ENCODE data around the gene MRPS16.

The MRPS16 gene

GRCh38 chr10:73211106-73211811 is 41.2 kb downstream of the MRPS16 start:
- POLR2A ChIA-PET, result no interaction called here
- DNase-seq (ENCODE audit: extremely low spot score), result no peak
- TF ChIP-seq FOXK2 (IDR thresholded peaks at IDR 0.05), result no peak
- no peak for TF ChIP-seq TARDBP (IDR thresholded peaks at IDR 0.05)
- TF ChIP-seq LEF1 (IDR thresholded peaks at IDR 0.05; ENCODE audit: borderline replicate concordance), result no peak
- TF ChIP-seq FOXM1 (IDR thresholded peaks at IDR 0.05; ENCODE audit: borderline replicate concordance), result no peak
- TF ChIP-seq BHLHE40 (IDR thresholded peaks at IDR 0.05; ENCODE audit: borderline replicate concordance), result no peak
- TF ChIP-seq ARNT (IDR thresholded peaks at IDR 0.05), result no peak
- CTCF ChIA-PET, result no interaction called here

GRCh38 chr10:73210395-73211105 is 41.9 kb downstream of the MRPS16 start:
- ChIA-PET CTCF (interaction anchor here (1.0 kb wide), 1 partner anchor 8 kb away, joined by 4 read pairs; no protein-coding TSS in a partner anchor), POLR2A (no interaction called here)
- DNase-seq (ENCODE audit: extremely low spot score), result no peak
- no peak for TF ChIP-seq FOXK2 (IDR thresholded peaks at IDR 0.05)
- TF ChIP-seq PKNOX1 (IDR thresholded peaks at IDR 0.05), result no peak
- no peak for TF ChIP-seq HDGF (IDR thresholded peaks at IDR 0.05; ENCODE audit: borderline replicate concordance)
- no peak for TF ChIP-seq ZNF384 (IDR thresholded peaks at IDR 0.05)
- TF ChIP-seq ARNT (IDR thresholded peaks at IDR 0.05), result no peak
- no peak for TF ChIP-seq FOXM1 (IDR thresholded peaks at IDR 0.05; ENCODE audit: borderline replicate concordance)
- TF ChIP-seq ELF4 (IDR thresholded peaks at IDR 0.05), result no peak
- no peak for TF ChIP-seq L3MBTL2 (conservative IDR thresholded peaks at IDR 0.05)
- no peak for TF ChIP-seq NFRKB (IDR thresholded peaks at IDR 0.05)
- TF ChIP-seq LEF1 (IDR thresholded peaks at IDR 0.05; ENCODE audit: borderline replicate concordance), result no peak
- no peak for TF ChIP-seq SUZ12 (IDR thresholded peaks at IDR 0.05)
- no peak for TF ChIP-seq CTBP1 (IDR thresholded peaks at IDR 0.05; ENCODE audit: borderline replicate concordance)
- TF ChIP-seq TARDBP (IDR thresholded peaks at IDR 0.05), result no peak
- TF ChIP-seq FOXA1 (IDR thresholded peaks at IDR 0.05), result no peak
- no peak for TF ChIP-seq BHLHE40 (IDR thresholded peaks at IDR 0.05; ENCODE audit: borderline replicate concordance)
- TF ChIP-seq SP1 (IDR thresholded peaks at IDR 0.05), result no peak

GRCh38 chr10:73209705-73210104 is 42.7 kb downstream of the MRPS16 start:
- TF ChIP-seq BHLHE40 (IDR thresholded peaks at IDR 0.05; ENCODE audit: borderline replicate concordance), result no peak
- no peak for TF ChIP-seq FOXM1 (IDR thresholded peaks at IDR 0.05; ENCODE audit: borderline replicate concordance)
- no peak for TF ChIP-seq ARNT (IDR thresholded peaks at IDR 0.05)
- no peak for TF ChIP-seq NFRKB (IDR thresholded peaks at IDR 0.05)
- no peak for TF ChIP-seq CTBP1 (IDR thresholded peaks at IDR 0.05; ENCODE audit: borderline replicate concordance)
- no peak for TF ChIP-seq L3MBTL2 (conservative IDR thresholded peaks at IDR 0.05)
- TF ChIP-seq ELF4 (IDR thresholded peaks at IDR 0.05), result no peak
- TF ChIP-seq SP1 (IDR thresholded peaks at IDR 0.05), result no peak
- no peak for TF ChIP-seq SUZ12 (IDR thresholded peaks at IDR 0.05)
- no peak for TF ChIP-seq PKNOX1 (IDR thresholded peaks at IDR 0.05)
- no peak for TF ChIP-seq TARDBP (IDR thresholded peaks at IDR 0.05)
- POLR2A ChIA-PET, result no interaction called here
- CTCF ChIA-PET, result interaction anchor here (1.0 kb wide), 1 partner anchor 9 kb away, joined by 4 read pairs; no protein-coding TSS in a partner anchor
- DNase-seq (ENCODE audit: extremely low spot score), result no peak

- CTCF ChIA-PET, result no interaction called here
- TF ChIP-seq ELF4 (IDR thresholded peaks at IDR 0.05) (no peak), ZNF384 (IDR thresholded peaks at IDR 0.05) (no peak), PKNOX1 (IDR thresholded peaks at IDR 0.05) (no peak)
- no peak for DNase-seq (ENCODE audit: extremely low spot score)
- POLR2A ChIA-PET, result no interaction called here
Measured at GRCh38 chr10:73207883-73208282, 44.6 kb downstream of the MRPS16 start.

- ChIA-PET POLR2A (interaction anchor here (1.0 kb wide), 1 partner anchor 35 kb away, joined by 3 read pairs; no protein-coding TSS in a partner anchor), CTCF (no interaction called here)
- DNase-seq (ENCODE audit: extremely low spot score), result no peak
- TF ChIP-seq NFRKB (IDR thresholded peaks at IDR 0.05) (no peak), PKNOX1 (IDR thresholded peaks at IDR 0.05) (no peak), TARDBP (IDR thresholded peaks at IDR 0.05) (no peak), BHLHE40 (IDR thresholded peaks at IDR 0.05; ENCODE audit: borderline replicate concordance) (no peak), ELF4 (IDR thresholded peaks at IDR 0.05) (no peak), ARNT (IDR thresholded peaks at IDR 0.05) (no peak)
Measured at GRCh38 chr10:73206385-73206784, 46.1 kb downstream of the MRPS16 start.

- no peak for DNase-seq (ENCODE audit: extremely low spot score)
- POLR2A ChIA-PET, result no interaction called here
- TF ChIP-seq L3MBTL2 (conservative IDR thresholded peaks at IDR 0.05) (no peak), SP1 (IDR thresholded peaks at IDR 0.05) (no peak), NFRKB (IDR thresholded peaks at IDR 0.05) (no peak), CTBP1 (IDR thresholded peaks at IDR 0.05; ENCODE audit: borderline replicate concordance) (no peak)
- CTCF ChIA-PET, result no interaction called here
Measured at GRCh38 chr10:73205890-73206289, 46.6 kb downstream of the MRPS16 start.
